ENCODE measurements around the gene KIF7.
A peak's percentile ranks its signal among the peaks of the same experiment; 100 is the strongest.
"Not testable (repeated sequence)": the region's sequence is repeated elsewhere in the genome, so short reads cannot be mapped to it uniquely, and the experiment has no call there.

The KIF7 gene

DNA sequence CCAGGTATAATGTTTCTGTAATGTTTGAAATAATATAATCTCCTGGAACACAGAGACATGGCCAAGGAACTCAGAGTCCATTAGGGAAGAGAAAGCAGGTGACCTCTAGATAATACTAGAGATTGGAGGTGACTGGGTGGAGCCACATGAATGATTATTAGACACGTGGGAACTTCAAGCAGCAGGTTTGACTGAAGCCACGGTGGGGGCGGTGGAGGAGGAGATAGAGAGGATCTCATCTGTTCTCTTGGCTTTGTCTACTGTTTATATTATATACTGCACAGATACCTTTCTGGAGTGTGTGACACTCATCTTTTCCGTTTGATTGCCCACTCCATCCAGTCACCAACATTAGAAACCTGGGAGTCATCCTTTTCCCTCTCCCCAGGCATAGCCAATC is 33.7 kb downstream of the KIF7 start:
- DNase-seq (ENCODE audit: low spot score): no peak

- DNase-seq (ENCODE audit: low spot score): no peak
Observed at GRCh38 chr15:89616228-89616627, 39.0 kb downstream of the KIF7 start.

DNA sequence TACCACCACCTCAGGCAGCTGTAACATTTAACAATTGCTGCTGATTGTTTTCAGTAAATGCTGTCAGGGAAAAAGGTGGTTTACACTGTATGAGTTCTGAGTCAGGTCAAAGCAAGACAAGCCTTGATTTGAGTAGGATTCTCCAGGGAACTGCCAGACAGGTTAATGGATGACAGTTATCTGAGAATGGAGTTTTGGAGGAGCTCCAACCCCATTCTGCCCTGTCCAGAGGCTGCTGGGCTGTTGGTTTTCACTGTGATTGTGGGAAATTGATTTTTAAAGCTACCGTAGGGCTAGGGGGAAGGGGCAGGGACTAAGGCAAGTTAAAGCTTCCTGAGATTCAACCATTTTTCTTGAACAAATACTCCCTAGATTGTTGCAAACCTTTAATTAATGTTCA is 40.1 kb downstream of the KIF7 start:
- no peak for DNase-seq (ENCODE audit: low spot score)

DNA sequence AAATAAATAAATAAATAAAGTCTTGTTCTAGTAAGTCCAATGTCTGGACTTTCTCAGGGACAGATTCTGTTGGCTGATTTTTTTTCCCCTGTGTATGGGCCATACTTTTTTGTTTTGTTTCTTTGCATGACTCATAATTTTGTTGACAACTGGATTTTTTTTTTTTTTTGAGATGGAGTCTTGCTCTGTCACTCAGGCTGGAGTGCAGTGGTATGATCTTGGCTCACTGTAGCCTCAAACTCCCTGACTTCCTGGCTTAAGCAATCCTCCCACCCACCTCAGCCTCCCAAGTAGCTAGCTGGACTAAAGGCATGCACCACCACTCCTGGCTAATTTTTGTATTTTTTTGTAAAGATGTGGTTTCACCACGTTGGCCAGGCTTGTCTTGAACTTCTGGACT is 41.1 kb downstream of the KIF7 start:
- no peak for DNase-seq (ENCODE audit: low spot score)

DNA sequence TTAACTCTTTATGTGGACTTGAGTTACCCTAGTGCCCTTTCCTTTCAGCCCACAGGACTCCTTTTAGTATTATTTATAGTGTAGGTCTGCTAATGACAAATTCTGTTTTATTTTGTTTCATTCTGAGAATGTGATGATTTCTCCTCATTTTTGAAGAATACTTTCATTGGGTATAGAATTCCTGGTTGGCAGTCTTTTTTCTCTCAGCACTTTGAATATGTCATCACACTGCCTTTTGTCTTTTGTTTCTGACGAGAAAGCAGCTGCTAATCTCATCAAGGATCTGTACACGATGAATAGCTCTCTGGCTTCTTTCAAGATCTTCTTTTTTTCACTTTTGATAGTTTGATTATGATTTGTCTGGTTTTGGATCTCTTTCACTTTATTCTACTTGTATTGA is 42.2 kb downstream of the KIF7 start:
- DNase-seq (ENCODE audit: low spot score): no peak

GRCh38 chr15:89611317-89611716 is 44.0 kb downstream of the KIF7 start:
- DNase-seq (ENCODE audit: low spot score): no peak

DNA sequence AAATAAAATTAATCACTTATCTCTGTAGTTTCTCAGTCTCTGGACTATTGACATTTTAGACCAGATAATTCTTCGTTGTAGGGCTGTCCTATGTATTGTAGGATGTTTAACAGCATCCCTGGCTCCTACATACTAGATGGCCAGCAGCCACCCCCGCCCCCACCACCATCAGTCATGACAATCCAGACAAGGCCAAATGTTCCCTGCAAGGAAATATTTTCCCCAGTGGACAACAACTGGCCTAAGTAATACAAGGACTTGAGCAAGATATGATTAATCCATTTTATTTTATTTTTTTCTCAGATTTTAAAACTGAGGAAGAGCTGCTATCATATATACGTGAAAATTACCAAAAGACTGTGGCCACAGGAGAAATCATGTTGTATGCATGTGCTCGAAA is 56.2 kb downstream of the KIF7 start:
- DNase-seq (ENCODE audit: low spot score): no peak

DNA sequence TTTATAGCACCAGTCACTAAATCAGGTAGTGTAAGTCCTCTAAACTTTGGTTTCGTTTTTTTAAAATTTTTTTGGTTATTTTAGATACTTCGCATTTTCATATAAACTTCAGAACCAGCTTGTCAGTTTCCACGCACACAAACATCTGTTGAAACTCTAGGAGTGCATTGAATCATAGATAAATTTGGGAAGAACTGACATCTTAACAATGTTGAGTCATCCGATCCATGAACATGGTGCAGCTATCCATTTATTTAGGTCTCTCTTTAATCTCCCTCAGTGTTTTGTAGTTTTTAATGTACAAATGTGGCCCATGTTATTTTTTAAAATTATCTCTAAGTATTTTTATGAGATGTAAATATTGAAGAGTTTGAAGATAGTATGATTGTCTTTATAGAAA is 62.2 kb downstream of the KIF7 start:
- DNase-seq (ENCODE audit: low spot score): no peak

DNA sequence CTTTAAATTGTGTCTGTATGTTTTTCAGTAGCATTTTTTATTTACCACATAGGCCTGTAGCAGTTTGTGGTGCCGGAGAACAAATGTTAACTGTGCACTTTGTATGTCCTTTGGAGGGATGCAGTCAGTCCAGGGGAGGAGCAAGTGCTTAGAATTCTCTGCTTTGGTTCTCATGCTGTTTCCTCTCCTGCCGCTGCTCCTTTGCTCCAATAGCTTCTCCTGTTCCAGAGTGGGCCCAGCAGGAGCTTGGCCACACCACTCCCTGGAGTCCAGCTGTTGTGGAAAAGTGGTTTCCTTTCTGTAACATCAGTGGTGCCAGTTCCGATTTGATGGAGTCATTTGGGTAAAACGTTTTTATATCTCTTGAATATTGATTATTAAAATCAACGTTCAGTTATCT is 63.4 kb downstream of the KIF7 start:
- DNase-seq (ENCODE audit: low spot score): no peak

GRCh38 chr15:89587955-89588354 is 67.3 kb downstream of the KIF7 start:
- peak; percentile 40 for DNase-seq (ENCODE audit: low spot score)

GRCh38 chr15:89586651-89587050 is 68.6 kb downstream of the KIF7 start:
- DNase-seq (ENCODE audit: low spot score): no peak

GRCh38 chr15:89580747-89581146 is 74.5 kb downstream of the KIF7 start:
- not testable (repeated sequence) for DNase-seq (ENCODE audit: low spot score)

- DNase-seq (ENCODE audit: low spot score): no peak
Observed at GRCh38 chr15:89578146-89578545, 77.1 kb downstream of the KIF7 start.
